Stimulated activated naive CD4-positive, alpha-beta T cell treated with Interleukin-2 at 50 U/mL for 16 hours (primary cell): ENCODE measurements around the gene FAM177B.

Source experiments
- DNase-seq: peaks from one replicate; lab custom pipeline; 2025; lab: John Stamatoyannopoulos, UW

The FAM177B gene

DNA sequence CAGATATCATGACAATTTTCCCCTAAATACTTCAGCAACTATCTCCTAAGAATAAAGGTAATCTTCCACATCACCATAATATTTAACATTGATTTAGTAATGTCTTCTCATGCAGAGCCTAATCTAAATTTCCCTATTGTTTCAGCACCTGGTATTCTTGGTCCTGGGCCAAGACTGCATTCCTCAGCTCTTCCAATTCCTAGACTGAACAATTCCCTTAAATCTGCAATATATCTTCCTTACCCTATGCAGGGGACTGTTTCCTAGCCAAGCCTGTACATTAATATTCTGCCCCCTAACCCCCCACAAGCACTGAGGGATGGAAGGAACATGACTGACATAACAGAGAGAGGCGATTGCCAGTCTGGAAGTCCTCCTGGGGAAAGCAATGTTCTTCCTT lies 49.1 kb downstream of the FAM177B start:
- DNase-seq, result no peak

DNA sequence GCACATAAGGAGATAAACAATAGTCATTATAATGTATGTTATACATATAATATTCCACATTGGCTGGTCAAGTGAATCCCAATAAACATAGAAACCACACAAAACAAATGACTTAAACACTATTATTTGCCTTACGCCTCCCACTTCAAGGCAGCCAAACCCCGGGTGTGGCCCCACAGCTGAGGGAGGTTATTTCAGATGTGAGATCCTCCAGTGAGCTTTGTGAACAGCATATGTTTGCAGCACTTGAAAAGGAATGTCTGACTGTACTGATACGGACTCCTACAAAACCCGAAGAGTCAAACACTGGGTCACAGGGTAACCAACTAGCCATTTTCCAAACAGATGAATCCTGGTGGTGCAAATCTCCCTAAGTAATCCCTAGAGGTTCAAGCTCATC lies 50.7 kb downstream of the FAM177B start:
- no peak for DNase-seq

DNA sequence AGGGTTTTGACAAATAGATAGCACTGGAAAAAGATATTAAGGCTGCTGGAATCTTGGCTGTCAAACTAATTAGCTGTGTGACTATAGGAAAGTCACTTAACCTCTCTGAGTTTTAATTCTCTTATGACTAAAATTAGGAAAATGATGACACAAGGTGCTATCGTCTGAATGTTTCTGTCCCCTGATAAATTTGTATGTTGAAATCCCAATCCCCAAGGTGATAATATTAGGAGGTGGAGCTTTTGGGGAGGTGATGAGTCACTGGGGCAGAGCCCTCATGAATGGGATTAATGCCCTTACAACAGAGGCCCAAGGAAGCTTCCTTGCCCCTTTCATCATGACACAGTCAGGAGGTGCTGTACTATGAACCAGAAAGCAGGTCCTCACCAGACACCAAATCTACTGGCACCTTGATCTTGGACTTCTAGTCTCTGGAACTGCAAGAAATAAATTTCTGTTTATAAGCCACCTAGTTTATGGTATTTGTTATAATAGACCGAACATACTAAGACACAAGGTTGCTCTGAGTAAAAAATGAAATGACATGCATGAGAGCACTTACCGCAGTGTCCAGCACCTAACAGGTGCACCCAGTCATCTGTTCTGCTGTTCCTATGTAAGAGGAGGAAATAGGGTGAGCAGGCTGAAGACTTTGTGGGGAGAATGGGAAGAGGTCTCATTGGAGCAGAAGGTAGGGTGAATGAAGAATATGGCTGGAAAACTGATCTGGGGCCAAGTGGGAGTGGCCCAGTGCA lies 51.6 kb downstream of the FAM177B start:
- no peak for DNase-seq

DNA sequence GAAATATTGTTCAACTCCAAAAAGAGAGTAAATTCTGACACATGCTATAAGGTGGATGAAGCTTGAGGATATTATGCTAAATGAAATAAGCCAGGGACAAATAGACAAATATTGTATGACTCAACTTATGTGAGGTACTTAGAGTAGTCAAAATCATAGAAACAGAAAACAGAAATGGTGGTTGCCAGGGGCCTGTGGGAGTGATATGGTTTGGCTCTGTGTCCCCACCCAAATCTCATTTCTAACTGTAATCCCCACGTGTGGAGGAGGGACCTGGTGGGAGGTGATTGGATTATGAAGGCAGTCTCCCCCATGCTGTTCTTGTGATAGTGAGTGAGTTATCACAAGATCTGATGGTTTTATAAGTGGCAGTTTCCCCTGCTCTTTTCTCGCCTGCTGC lies 53.1 kb downstream of the FAM177B start:
- DNase-seq, result no peak

DNA sequence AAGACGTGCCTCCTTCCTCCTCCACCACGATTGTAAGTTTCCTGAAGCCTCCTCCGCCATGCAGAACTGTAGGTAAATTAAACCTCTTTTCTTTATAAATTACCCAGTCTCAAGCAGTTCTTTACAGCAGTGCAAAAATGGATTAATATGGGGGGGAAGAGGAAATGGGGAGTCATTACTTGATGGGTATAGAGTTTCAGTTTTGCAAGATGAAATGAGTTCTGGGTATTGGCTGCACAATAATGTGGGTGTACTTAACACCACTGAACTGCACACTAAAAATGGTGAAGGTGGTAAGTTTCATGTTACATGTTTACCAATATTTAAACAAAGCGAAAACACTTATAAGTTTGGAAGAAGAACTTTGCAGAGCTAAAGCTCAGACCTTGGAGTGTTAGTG lies 53.5 kb downstream of the FAM177B start:
- no peak for DNase-seq

DNA sequence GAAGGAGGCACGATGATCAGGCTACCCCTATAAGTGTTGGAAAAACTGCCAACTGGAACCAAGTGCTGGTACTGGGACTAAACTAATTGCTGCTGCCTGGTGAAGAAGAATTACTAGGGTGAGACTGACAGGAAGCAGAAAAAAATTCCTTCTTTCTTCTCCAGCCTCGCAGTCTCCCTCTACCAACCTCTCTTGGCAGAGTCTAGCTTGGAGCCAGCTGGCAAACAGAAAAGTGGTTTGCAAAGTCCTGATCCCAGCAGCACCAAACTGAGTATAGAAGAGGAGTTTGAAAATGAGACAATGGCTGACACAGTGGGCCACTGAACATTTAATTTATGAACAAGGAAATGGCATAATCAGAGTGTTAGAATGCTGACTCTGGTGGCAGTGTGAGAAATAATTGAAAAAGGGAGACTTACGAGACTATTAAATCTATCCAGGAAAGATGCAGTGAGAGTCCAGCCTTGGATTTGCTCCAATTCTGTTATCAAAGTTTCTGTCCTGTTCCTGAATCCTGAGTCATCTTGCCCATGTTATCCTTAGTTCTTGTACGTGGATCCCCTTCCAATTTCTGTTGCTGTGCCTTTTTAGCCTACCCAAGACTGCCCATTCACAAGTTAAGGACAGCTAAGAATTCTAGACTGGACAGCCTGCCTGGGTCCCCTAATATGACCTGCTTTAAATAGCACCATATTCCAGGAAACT lies 54.2 kb downstream of the FAM177B start:
- no peak for DNase-seq

DNA sequence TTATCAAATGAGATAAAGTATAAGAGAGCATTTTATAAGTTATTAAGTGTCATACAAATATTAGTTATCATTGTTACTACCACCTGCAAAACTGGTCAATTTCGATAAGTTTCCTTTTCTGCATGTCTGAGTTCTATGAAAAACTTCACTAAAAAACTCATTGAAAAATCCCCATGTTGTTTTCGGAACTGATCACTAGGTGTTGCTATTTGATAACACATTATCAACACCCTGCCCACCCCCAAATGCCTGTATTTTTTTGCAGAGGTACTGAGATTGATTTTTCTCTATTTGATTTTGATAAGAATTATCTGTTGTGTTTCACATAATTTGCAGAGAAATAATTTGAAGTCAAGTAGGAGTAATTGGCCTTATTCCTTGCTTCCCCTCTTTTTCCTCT lies 55.7 kb downstream of the FAM177B start:
- no peak for DNase-seq

DNA sequence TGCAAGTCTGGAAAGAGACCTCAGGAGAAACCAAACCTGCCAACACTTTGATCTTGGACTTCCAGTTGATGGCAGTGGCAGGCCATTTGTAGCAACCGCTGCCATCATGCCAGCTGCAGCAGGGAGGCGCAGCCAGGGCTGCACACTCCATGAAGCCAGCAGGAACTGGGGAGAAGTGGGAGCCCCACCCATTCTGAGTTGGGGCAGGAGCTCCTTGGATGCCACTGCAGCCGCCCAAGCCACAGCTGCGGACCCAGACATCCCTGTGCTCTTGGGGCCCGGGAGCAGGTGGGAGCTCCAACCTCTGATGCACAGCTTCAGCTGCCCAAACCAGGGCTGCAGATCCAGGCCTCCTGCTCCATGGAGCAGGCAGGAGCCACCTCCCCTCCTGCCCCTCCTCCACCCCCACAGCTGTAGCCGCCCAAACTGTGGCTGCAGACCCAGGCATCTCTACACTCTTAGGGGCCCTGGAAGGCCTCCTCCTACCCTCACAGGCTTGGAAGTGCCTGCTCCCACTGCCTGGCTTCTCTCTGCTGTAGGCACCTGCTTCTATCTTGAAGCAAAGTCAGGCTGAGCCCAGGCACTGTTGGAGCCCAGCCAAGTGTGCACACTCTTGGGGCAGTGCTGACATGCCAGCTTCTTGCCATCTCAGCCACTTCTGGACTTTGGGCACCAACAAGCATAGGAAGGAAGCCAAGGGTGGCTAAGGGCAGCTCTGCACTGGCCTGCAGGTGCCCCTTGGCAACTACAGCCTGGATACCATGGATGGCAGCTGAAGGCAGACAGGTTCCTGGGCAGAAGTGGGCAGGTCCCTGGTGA lies 57.9 kb downstream of the FAM177B start:
- DNase-seq, result no peak

DNA sequence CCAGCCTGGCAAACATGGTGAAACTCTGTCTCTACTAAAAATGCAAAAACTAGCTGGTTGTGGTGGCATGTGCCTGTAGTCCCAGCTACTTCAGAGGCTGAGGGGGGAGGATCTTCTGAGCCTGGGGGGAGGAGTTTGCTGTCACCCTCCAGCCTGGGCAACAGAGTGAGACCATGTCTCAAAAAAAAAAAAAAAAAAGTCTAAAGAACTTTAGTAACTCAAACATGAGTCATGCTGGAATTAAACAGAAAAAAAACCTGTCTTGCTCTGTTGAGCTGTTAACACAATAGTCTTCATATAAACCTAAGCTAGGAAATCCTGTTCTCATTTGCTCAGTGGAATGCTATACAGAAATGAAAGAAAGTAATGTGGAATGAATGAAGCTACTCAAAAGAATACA lies 61.1 kb downstream of the FAM177B start:
- DNase-seq, result no peak

DNA sequence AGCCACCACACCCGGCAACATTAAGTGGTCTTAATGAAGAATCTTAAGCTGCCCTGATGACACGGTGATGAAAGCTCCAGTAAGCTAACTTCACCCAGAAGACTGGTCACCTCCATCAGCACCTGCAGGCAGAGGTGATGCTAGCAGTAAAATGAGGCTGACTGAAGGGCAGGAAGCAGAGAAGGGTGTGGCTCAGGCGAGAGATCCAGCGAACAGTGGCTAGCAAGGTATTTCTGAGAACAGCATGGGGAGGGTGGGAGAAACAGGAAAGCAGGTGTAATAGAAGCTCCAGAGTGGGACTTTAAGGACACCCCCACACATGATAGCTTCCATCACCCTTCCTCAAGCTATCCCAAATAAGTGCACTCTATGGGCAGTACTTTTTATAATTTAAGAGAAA lies 62.0 kb downstream of the FAM177B start:
- no peak for DNase-seq
